ENCODE measurements around the gene ENAH. TPM values are rescaled to one million over a fixed set of nuclear protein-coding genes. Genes with fewer than 3 reads are reported as not detected.

The ENAH gene
- total RNA-seq, 1 experiment from 2014 or later: 100 TPM

Other genes starting within 250 kb of the ENAH start
- gene LBR, start 225.1 kb downstream of the ENAH start, total RNA-seq (2021; ENCODE audit: unreplicated experiment): 97.4 TPM
- 220 TPM for gene SRP9, start 124.7 kb upstream of the ENAH start, total RNA-seq (2021; ENCODE audit: unreplicated experiment)
- gene EPHX1, start 157.0 kb upstream of the ENAH start, total RNA-seq (2021; ENCODE audit: unreplicated experiment): 44.6 TPM
- gene TMEM63A, start 229.3 kb upstream of the ENAH start, total RNA-seq (2021; ENCODE audit: unreplicated experiment): 24.4 TPM
- 0.64 TPM for gene LEFTY1, start 236.0 kb upstream of the ENAH start, total RNA-seq (2021; ENCODE audit: unreplicated experiment)